ENCODE results near the gene KCNN3.

KCNN3 gene

GRCh38 chr1:154770897-154771594 lies 99.0 kb downstream of the KCNN3 start:
- no peak for DNase-seq (ENCODE audit: low read depth in 3 of 3)

GRCh38 chr1:154769193-154769895 lies 100.7 kb downstream of the KCNN3 start:
- no peak for DNase-seq (ENCODE audit: low read depth in 3 of 3)

- DNase-seq (ENCODE audit: low read depth in 3 of 3) = no peak
These were observed 101.5 kb downstream of the KCNN3 start for GRCh38 chr1:154768456-154769125.

- no peak for DNase-seq (ENCODE audit: low read depth in 3 of 3)
These were observed 102.5 kb downstream of the KCNN3 start for GRCh38 chr1:154767315-154768240.

GRCh38 chr1:154765970-154766369 lies 104.1 kb downstream of the KCNN3 start:
- DNase-seq (ENCODE audit: low read depth in 3 of 3) = no peak

- DNase-seq (ENCODE audit: low read depth in 3 of 3) = no peak
These were observed 105.3 kb downstream of the KCNN3 start for GRCh38 chr1:154764773-154765172.

GRCh38 chr1:154764181-154764580 lies 105.9 kb downstream of the KCNN3 start:
- no peak for DNase-seq (ENCODE audit: low read depth in 3 of 3)

- DNase-seq (ENCODE audit: low read depth in 3 of 3) = peak; percentile 64 to 82 (median 66)
These were observed 109.6 kb downstream of the KCNN3 start for GRCh38 chr1:154760469-154760933.

- DNase-seq (ENCODE audit: low read depth in 3 of 3) = no peak
These were observed 110.3 kb downstream of the KCNN3 start for GRCh38 chr1:154759793-154760192.

GRCh38 chr1:154759196-154759595 lies 110.9 kb downstream of the KCNN3 start:
- DNase-seq (ENCODE audit: low read depth in 3 of 3) = peak; percentile 51 to 73 (median 56)

GRCh38 chr1:154758346-154758745 lies 111.7 kb downstream of the KCNN3 start:
- DNase-seq (ENCODE audit: low read depth in 3 of 3) = no peak

- DNase-seq (ENCODE audit: low read depth in 3 of 3) = no peak
These were observed 113.1 kb downstream of the KCNN3 start for GRCh38 chr1:154756793-154757548.

GRCh38 chr1:154755858-154756730 lies 114.0 kb downstream of the KCNN3 start:
- peak in 1 of 3 experiments; percentile 24 for DNase-seq (ENCODE audit: low read depth in 3 of 3)

- DNase-seq (ENCODE audit: low read depth in 3 of 3) = no peak
These were observed 116.7 kb downstream of the KCNN3 start for GRCh38 chr1:154753426-154753825.

- no peak for DNase-seq (ENCODE audit: low read depth in 3 of 3)
These were observed 117.6 kb downstream of the KCNN3 start for GRCh38 chr1:154752273-154753030.

- no peak for DNase-seq (ENCODE audit: low read depth in 3 of 3)
These were observed 118.4 kb downstream of the KCNN3 start for GRCh38 chr1:154751690-154752089.

GRCh38 chr1:154750681-154751665 lies 119.1 kb downstream of the KCNN3 start:
- no peak for DNase-seq (ENCODE audit: low read depth in 3 of 3)
